HG03432 (cell line): ENCODE data around the gene SEMA3F.
A peak's percentile ranks its signal among the peaks of the same experiment; 100 is the strongest.

Source experiments
- ATAC-seq: cut with Tn5 transposase; IDR thresholded peaks from one replicate; pipeline ENCODE4 v1.9.1; 2021; ENCODE audit warnings: mild to moderate bottlenecking, moderate library complexity; ENCODE audit not compliant: unreplicated experiment

Gene SEMA3F

GRCh38 chr3:50192124-50192523, 37.0 kb downstream of the SEMA3F start:
- ATAC-seq, result no peak

GRCh38 chr3:50192689-50193141, 37.6 kb downstream of the SEMA3F start:
- ATAC-seq, result no peak

GRCh38 chr3:50193286-50193685, 38.2 kb downstream of the SEMA3F start:
- ATAC-seq, result no peak

- no peak for ATAC-seq
These were observed 38.6 kb downstream of the SEMA3F start for GRCh38 chr3:50193746-50194127.

GRCh38 chr3:50194128-50194902, 39.2 kb downstream of the SEMA3F start:
- ATAC-seq, result peak; percentile 55

- no peak for ATAC-seq
These were observed 39.9 kb downstream of the SEMA3F start for GRCh38 chr3:50194903-50195500.

GRCh38 chr3:50195501-50196252, 40.6 kb downstream of the SEMA3F start:
- no peak for ATAC-seq

- ATAC-seq, result no peak
These were observed 41.2 kb downstream of the SEMA3F start for GRCh38 chr3:50196253-50196801.

GRCh38 chr3:50201573-50202315, 46.6 kb downstream of the SEMA3F start:
- no peak for ATAC-seq

GRCh38 chr3:50202353-50203112, 47.4 kb downstream of the SEMA3F start:
- no peak for ATAC-seq

- no peak for ATAC-seq
These were observed 48.1 kb downstream of the SEMA3F start for GRCh38 chr3:50203113-50203808.

GRCh38 chr3:50203809-50204803, 49.0 kb downstream of the SEMA3F start:
- ATAC-seq, result no peak

- no peak for ATAC-seq
These were observed 49.8 kb downstream of the SEMA3F start, which contains the start of gene SLC38A3 for GRCh38 chr3:50204804-50205412. TSS of gene SLC38A3 (plus strand) at chr3:50205271. CDS start at chr3:50214200, 8,929 bp downstream.

- ATAC-seq, result no peak
These were observed 50.5 kb downstream of the SEMA3F start for GRCh38 chr3:50205413-50206276.

- no peak for ATAC-seq
These were observed 52.4 kb downstream of the SEMA3F start for GRCh38 chr3:50207359-50208042.

GRCh38 chr3:50208677-50209344, 53.7 kb downstream of the SEMA3F start:
- no peak for ATAC-seq
